Gastroesophageal sphincter (tissue), 3 donors: ENCODE results near the gene NDUFB7.

Source experiments
- CTCF ChIP-seq, 4 experiments: fragments of 200-600 bp in 2 of 4; fragments of 450-650 bp in 2 of 4; sonication (generic) in 1 of 4; IDR thresholded peaks; one replicate each; pipeline ENCODE4 v1.5.1; 2017 to 2019; ENCODE audit warnings: antibody characterized with exemption in 4 of 4, mild to moderate bottlenecking in 2 of 4, moderate library complexity in 2 of 4
- EP300 ChIP-seq: sonication (generic); formaldehyde crosslinking; IDR thresholded peaks from one replicate; pipeline ENCODE4 v1.6.1; 2017; ENCODE audit warnings: antibody characterized with exemption, mild to moderate bottlenecking
- POLR2A ChIP-seq, 2 donors: fragments of 450-650 bp; IDR thresholded peaks; one replicate each; pipeline ENCODE4 v1.6.1; 2017; ENCODE audit warnings: antibody characterized with exemption in 2 of 2, mild to moderate bottlenecking in 2 of 2, moderate library complexity in 1 of 2
- POLR2AphosphoS5 ChIP-seq: sonication (generic); formaldehyde crosslinking; IDR thresholded peaks from one replicate; pipeline ENCODE4 v1.6.1; 2017; ENCODE audit warnings: antibody characterized with exemption

GRCh38 chr19:14553042-14553938 is 18.6 kb downstream of the NDUFB7 start:
- TF ChIP-seq CTCF (IDR thresholded peaks at IDR 0.05) (no peak), POLR2AphosphoS5 (no peak), POLR2A (IDR thresholded peaks at IDR 0.05) (no peak), EP300 (no peak)
